Putamen (tissue), 1 donor: ENCODE results near the gene COL19A1.

Source experiments
- DNase-seq: peaks from one replicate; pipeline ENCODE4 v3.0.0-alpha.2; 2016; ENCODE audit warnings: low spot score

COL19A1 gene

DNA sequence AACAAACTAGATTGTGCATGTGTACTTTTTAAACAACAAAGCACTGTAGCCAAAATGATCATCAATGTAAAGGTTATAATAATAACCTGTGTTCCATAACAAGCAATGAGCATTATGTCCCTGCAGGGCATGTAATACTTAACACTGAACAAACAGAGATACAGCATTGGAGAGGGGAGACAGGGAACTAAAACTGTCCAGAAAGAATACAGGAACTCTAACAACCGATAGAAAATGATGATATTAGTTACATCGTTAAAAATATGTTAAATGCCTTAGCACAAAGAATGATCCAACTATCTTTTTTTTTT is 356.0 kb downstream of the COL19A1 start:
- DNase-seq = no peak

- peak; percentile 40 for DNase-seq
These were observed 358.7 kb downstream of the COL19A1 start for GRCh38 chr6:70225055-70225454.

DNA sequence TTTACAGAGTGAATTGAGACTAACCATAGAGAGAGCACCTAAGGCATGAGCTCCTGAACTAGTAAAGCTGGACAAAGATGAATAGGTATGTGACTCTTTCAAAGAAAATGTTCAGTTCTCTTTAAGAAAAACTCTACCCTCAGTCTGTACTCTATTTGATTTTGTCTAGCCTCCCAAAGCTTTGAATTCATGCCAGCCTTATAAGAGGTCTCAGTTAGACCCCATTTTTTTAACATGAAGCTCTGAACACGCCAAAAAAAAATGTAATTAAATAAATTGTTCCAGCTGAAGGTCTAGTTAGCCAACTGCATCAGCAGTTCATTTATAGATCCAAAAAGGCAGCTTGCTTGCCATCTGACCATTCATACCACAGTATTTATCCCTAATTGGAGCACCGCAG is 365.0 kb downstream of the COL19A1 start:
- DNase-seq = no peak

GRCh38 chr6:70234561-70235236 is 368.3 kb downstream of the COL19A1 start:
- no peak for DNase-seq

DNA sequence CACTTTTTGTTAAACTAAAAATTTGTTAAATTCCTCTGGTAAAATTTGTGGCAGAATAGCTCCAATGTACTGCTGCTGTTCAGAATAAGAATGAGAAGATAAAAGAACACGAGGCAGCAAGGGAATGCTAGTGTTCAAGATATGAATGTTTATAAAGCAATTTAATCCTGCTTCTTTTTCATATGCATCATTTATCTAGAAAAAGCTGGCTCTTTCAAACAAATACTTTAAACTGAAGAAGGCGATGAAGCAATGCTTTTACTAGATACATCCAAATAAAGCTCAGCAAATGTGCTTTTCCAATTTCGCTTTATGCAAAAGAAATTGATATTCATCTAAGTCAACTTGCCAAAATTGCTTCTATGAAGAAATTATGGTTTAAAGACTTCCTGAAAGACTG is 370.0 kb downstream of the COL19A1 start:
- no peak for DNase-seq

DNA sequence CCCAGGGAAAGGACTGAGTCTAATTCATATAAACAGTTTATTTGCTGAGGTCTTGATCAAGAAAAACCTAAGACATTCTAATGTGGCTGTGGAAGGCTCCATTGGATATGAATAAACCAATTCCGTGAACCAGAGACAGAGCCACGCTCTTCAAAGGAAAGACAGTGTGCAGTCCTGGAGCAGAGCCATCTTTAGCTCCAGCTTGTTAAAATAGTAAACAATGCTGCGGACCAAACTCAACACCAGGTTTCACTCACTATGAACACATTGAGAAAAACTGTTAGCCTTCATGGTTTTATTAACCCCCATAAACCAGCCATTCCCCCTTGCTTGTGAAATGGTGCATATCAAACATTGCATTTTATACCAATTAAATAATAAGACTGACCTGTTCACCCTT is 374.7 kb downstream of the COL19A1 start:
- no peak for DNase-seq

DNA sequence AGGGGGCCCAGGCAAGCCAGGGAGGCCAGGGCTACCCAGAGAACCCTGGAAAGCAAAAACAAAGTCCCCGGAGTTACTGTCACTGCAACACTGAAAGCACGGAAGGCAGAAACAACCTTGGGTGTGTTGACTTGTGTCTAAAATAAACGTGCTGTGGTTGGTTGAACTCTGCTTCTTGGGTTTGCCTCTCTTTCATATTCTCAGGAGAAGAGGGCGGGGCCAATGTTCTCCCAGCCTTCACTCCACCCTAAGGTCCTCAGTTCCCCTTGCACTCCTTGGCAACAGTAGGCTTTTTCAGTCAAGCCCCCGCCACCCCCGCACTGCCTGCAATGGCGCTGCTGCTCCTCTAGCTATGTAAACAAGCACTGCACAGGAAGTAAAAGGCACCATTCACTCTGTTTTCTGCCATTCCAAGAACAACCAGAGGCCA is 375.6 kb downstream of the COL19A1 start:
- DNase-seq = no peak

GRCh38 chr6:70246118-70246517 is 379.8 kb downstream of the COL19A1 start:
- DNase-seq = no peak

DNA sequence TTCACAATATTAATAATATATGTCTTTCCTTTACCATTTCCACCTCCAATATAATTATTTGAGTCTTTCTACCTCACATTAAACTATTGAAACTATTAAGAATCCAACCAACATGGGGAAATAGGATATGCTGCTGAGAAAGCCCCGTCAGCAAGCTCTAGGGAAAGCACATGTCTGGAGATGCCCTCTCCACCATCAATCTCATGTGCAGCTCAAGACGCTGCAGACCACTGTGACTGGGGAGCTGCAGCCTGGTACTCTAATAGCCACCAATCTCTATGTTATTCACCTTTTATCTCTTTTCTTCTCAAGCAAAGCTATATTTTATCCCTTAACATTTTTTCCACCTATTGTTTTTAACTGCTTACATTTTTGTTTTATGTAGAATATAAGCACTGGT is 386.2 kb downstream of the COL19A1 start:
- DNase-seq = no peak

GRCh38 chr6:70253923-70254322 is 387.6 kb downstream of the COL19A1 start:
- DNase-seq = no peak

DNA sequence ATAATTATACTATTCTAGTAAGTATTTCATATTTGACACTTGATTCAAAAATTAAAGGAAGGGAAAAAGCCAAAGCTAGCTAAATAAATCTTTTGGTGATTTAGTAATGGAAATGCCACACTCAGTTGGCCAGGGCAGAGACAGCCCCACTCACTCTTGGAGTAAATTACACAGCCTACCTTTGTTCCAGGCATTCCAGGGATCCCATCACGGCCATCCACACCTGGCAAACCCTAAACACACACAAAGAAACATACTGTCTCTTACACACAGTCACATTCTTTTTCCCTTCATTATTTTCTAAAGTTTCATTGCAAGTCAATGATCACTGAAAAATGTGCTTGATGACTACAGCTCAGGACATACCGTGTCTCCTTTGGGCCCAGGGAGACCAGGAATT is 388.4 kb downstream of the COL19A1 start:
- DNase-seq = no peak

- no peak for DNase-seq
These were observed 391.5 kb downstream of the COL19A1 start for GRCh38 chr6:70257768-70258273.

DNA sequence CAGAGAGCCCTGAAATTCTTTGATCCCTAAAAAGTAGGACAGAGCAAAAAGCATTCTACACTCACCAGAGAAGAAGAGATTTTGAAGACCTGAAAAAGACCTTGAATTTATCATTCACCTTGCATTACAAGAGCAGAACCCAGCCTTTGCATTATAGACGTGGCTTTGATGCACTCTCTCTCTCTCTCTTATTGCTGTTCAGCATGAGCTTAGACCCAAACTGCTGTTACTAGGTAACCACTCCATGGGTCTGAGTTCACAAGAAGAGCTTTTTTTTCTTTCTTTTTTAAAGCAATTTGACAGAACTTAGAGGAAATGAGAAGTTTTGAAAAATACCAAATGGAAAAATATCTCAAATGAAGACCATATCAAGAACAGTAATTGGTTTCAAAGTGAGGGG is 392.1 kb downstream of the COL19A1 start:
- no peak for DNase-seq
